Measurements from ENCODE around the gene KRT34. TPM values are rescaled to one million over a fixed set of nuclear protein-coding genes. Genes with fewer than 3 reads are reported as not detected.

The KRT34 gene
- total RNA-seq: not detected in 2 replicates

GRCh38 chr17:41381943-41382342 lies at the start of gene KRT34:
KRT34 (minus strand) TSS chr17:41382306; CDS start chr17:41382246, 60 bp downstream.

GRCh38 chr17:41424111-41424635 lies 42.1 kb upstream of the KRT34 start, which contains the start of gene KRT37:
KRT37 (minus strand) TSS chr17:41424585; CDS start chr17:41424523, 62 bp downstream.

GRCh38 chr17:41396996-41397660 lies 15.0 kb upstream of the KRT34 start, which contains the start of gene KRT31:
KRT31 (minus strand) TSS chr17:41397608; CDS start chr17:41397539, 69 bp downstream.

GRCh38 chr17:41369713-41370112 lies 12.4 kb downstream of the KRT34 start, which contains the start of gene KRT33B:
KRT33B (minus strand) TSS chr17:41369813; CDS start chr17:41369750, 63 bp downstream.

GRCh38 chr17:41350381-41350878 lies 31.7 kb downstream of the KRT34 start, which contains the start of gene KRT33A:
KRT33A (minus strand) TSS chr17:41350828; CDS start chr17:41350767, 61 bp downstream.

Other genes starting within 250 kb of the KRT34 start
- gene KRTAP4-6, start 241.8 kb downstream of the KRT34 start, total RNA-seq: not detected in 2 replicates
- gene KRTAP4-5, start 232.5 kb downstream of the KRT34 start, total RNA-seq: not detected in 2 replicates
- gene KRTAP4-4, start 221.6 kb downstream of the KRT34 start, total RNA-seq: not detected in 2 replicates
- gene KRTAP4-3, start 214.1 kb downstream of the KRT34 start, total RNA-seq: not detected in 2 replicates
- not detected in 2 replicates for gene KRTAP4-2, start 204.1 kb downstream of the KRT34 start, total RNA-seq
- gene KRTAP4-1, start 197.4 kb downstream of the KRT34 start, total RNA-seq: not detected in 2 replicates
- gene KRTAP9-1, start 192.4 kb downstream of the KRT34 start, total RNA-seq: not detected in 2 replicates
- gene KRTAP9-2, start 155.7 kb downstream of the KRT34 start, total RNA-seq: not detected in 2 replicates
- not detected in 2 replicates for gene KRTAP9-3, start 149.9 kb downstream of the KRT34 start, total RNA-seq
- not detected in 2 replicates for gene KRTAP9-8, start 144.3 kb downstream of the KRT34 start, total RNA-seq
- not detected in 2 replicates for gene KRTAP9-4, start 132.6 kb downstream of the KRT34 start, total RNA-seq
- gene KRTAP9-9, start 126.9 kb downstream of the KRT34 start, total RNA-seq: not detected in 2 replicates
- not detected in 2 replicates for gene KRTAP9-6, start 116.9 kb downstream of the KRT34 start, total RNA-seq
- not detected in 2 replicates for gene KRTAP9-7, start 106.6 kb downstream of the KRT34 start, total RNA-seq
- gene KRTAP29-1, start 79.5 kb downstream of the KRT34 start, total RNA-seq: not detected in 2 replicates
- gene KRTAP16-1, start 73.0 kb downstream of the KRT34 start, total RNA-seq: not detected in 2 replicates
- gene KRTAP17-1, start 66.6 kb downstream of the KRT34 start, total RNA-seq: not detected in 2 replicates
- not detected in 2 replicates for gene KRT33A, start 31.5 kb downstream of the KRT34 start, total RNA-seq
- not detected in 2 replicates for gene KRT33B, start 12.5 kb downstream of the KRT34 start, total RNA-seq
- gene KRT31, start 15.3 kb upstream of the KRT34 start, total RNA-seq: not detected in 2 replicates
- gene KRT37, start 42.3 kb upstream of the KRT34 start, total RNA-seq: not detected in 2 replicates
- not detected in 2 replicates for gene KRT38, start 58.7 kb upstream of the KRT34 start, total RNA-seq
- 0.16 TPM in 1 of 2 replicates, not detected in the other for gene KRT32, start 85.1 kb upstream of the KRT34 start, total RNA-seq
- not detected in 2 replicates for gene KRT35, start 98.8 kb upstream of the KRT34 start, total RNA-seq
- not detected in 2 replicates for gene KRT36, start 107.6 kb upstream of the KRT34 start, total RNA-seq
- 0.17 TPM in 1 of 2 replicates, not detected in the other for gene KRT13, start 123.3 kb upstream of the KRT34 start, total RNA-seq
- 0.63 and 1.2 TPM in 2 replicates for gene KRT15, start 136.6 kb upstream of the KRT34 start, total RNA-seq
- gene KRT19, start 146.0 kb upstream of the KRT34 start, total RNA-seq: 70.2 and 109 TPM in 2 replicates
- gene KRT9, start 189.8 kb upstream of the KRT34 start, total RNA-seq: not detected in 2 replicates
- 0.16 and 1.0 TPM in 2 replicates for gene KRT14, start 204.6 kb upstream of the KRT34 start, total RNA-seq
- 1.9 and 13.0 TPM in 2 replicates for gene KRT16, start 230.5 kb upstream of the KRT34 start, total RNA-seq
- gene KRT17, start 242.3 kb upstream of the KRT34 start, total RNA-seq: 4.9 and 35.8 TPM in 2 replicates

Measured in bronchial smooth muscle cell (primary cell).